PFSK-1 (cell line): Measurements from ENCODE around the gene CAMKV.

ENCODE experiments used
- FOXP2 ChIP-seq: optimal IDR thresholded peaks from 2 replicates; pipeline ENCODE3; 2011; ENCODE audit warnings: borderline replicate concordance, control low read depth, inconsistent platforms; ENCODE audit not compliant: insufficient read depth; ENCODE audit errors: extremely low read length, extremely low read depth
- POLR2AphosphoS5 ChIP-seq: IDR thresholded peaks from 2 replicates; pipeline ENCODE4 v1.6.1; 2012; ENCODE audit warnings: low read depth, mild to moderate bottlenecking, control low read depth, low read length, moderate library complexity
- SIN3A ChIP-seq: IDR thresholded peaks from 2 replicates; pipeline ENCODE4 v1.6.1; 2012; ENCODE audit warnings: mild to moderate bottlenecking, low read length, moderate library complexity, borderline replicate concordance; ENCODE audit not compliant: insufficient read depth
- TAF1 ChIP-seq: IDR thresholded peaks from 2 replicates; pipeline ENCODE4 v1.6.1; 2012; ENCODE audit warnings: low read length, control low read depth, borderline replicate concordance; ENCODE audit not compliant: insufficient read depth
- TF ChIP-seq, protein P1 (sequence below), 2 experiments: IDR thresholded peaks; 2 replicates each; pipeline versions ENCODE4 v1.6.1 to v1.8.0; 2011 to 2012; ENCODE audit warnings: low read depth in 2 of 2, low read length in 2 of 2, control low read depth in 1 of 2, inconsistent platforms in 1 of 2, mild to moderate bottlenecking in 1 of 2, moderate library complexity in 1 of 2; ENCODE audit not compliant: insufficient read depth in 1 of 2

Gene CAMKV

DNA sequence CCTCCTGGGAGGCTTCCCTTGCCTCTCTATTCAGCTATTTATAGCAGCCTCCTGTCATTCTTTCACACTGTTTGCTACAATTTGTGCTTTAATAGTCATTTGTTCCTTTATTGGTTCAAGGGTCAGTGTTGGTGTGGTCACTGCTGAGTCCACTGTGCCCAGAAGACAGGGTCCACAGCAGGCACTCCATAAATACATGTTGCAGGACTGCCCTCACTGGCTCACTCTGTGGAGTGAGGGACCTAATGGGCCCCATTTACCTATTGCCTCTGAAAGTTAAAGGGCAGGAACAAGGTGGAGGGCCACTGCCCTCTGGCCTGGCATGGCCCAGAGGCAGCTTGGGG, 17.2 kb upstream of the CAMKV start:
- no peak for TF ChIP-seq FOXP2
- TF ChIP-seq TAF1 = no peak
- TF ChIP-seq SIN3A = no peak
- TF ChIP-seq, protein P1, sequence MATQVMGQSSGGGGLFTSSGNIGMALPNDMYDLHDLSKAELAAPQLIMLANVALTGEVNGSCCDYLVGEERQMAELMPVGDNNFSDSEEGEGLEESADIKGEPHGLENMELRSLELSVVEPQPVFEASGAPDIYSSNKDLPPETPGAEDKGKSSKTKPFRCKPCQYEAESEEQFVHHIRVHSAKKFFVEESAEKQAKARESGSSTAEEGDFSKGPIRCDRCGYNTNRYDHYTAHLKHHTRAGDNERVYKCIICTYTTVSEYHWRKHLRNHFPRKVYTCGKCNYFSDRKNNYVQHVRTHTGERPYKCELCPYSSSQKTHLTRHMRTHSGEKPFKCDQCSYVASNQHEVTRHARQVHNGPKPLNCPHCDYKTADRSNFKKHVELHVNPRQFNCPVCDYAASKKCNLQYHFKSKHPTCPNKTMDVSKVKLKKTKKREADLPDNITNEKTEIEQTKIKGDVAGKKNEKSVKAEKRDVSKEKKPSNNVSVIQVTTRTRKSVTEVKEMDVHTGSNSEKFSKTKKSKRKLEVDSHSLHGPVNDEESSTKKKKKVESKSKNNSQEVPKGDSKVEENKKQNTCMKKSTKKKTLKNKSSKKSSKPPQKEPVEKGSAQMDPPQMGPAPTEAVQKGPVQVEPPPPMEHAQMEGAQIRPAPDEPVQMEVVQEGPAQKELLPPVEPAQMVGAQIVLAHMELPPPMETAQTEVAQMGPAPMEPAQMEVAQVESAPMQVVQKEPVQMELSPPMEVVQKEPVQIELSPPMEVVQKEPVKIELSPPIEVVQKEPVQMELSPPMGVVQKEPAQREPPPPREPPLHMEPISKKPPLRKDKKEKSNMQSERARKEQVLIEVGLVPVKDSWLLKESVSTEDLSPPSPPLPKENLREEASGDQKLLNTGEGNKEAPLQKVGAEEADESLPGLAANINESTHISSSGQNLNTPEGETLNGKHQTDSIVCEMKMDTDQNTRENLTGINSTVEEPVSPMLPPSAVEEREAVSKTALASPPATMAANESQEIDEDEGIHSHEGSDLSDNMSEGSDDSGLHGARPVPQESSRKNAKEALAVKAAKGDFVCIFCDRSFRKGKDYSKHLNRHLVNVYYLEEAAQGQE (IDR thresholded peaks at IDR 0.05; ENCODE audit: insufficient read depth in 1 of 2, low read depth in 2 of 2, low read length in 2 of 2) = no peak
- no peak for TF ChIP-seq POLR2AphosphoS5

DNA sequence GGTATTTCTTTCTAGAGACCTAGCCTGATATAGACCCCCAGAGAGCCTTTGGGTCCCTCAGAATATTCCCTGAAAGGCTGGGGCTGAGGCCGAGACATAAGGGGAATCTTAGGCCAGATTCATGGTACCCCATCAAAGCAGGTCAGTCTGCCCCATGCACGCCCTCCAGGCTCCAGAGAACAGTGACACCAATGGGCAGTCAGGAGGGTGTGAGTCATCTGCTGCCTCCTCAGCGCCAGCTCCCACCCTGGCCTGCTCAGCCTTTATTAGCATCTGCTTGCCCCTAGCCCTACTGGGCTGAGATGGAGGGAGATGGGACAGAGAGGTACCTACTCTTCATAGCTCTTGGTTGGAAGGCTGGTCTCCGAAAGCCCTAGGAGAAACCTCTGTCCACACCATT, 14.3 kb upstream of the CAMKV start:
- TF ChIP-seq TAF1 = no peak
- TF ChIP-seq SIN3A = no peak
- no peak for TF ChIP-seq FOXP2
- TF ChIP-seq, protein P1 (IDR thresholded peaks at IDR 0.05; ENCODE audit: insufficient read depth in 1 of 2, low read depth in 2 of 2, low read length in 2 of 2) = no peak
- TF ChIP-seq POLR2AphosphoS5 = no peak

DNA sequence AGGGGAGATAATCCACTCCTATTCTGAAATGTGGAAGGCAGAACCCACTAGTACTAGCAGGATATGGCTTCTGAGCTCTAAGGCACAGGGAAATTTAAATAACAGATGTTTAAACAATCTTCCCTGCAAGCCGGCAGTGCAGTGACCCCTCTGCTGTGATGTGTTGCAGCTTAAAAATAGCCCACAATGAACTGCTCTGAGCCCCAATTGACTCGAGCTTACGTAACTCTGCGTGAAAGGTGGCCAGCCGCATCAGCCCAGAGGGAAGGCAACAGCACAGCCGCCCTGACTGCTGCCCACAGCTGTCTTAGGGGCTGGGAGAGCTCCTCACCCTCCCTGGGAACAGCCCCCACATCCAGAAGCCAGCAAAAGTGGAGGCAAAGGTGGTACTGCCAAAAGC, 12.5 kb upstream of the CAMKV start:
- TF ChIP-seq FOXP2 = no peak

DNA sequence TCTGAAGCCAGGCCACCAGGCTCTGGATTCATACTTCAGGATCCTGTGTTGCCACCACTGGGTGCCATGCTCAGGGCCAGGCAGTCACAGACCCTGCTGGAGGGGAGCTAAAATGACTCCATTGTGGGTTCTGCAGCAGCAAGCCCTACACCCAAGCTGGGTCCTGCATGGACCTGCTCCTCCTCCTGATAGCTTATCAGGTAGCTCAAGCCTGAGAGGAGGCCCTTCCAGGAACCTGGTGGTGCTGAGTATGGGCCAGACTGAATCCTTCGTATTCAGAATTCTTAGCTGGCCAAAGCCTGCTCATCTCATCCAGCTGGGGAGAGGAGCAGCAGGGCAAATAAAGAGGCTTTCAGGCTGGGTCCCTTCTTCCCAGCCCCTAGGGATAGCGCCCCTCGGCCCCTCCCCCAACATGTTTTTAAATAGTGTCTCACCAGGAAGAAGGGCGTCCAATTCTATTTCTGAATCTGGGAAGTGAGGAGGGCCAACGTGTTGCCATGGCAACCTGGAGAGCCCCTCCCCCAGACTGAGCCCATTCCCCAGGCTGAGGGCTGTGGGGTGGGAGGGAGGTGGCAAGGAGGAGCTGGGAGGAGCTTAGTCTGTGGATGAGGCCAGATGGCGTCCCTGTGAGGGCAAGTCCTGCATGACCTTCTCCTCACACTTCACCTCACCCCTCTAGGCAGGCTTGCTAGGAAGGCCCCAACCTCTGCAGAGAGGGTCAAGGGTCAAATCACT, 11.0 kb upstream of the CAMKV start:
- TF ChIP-seq POLR2AphosphoS5 (no peak), FOXP2 (no peak), SIN3A (no peak), TAF1 (no peak)
- TF ChIP-seq, protein P1 (IDR thresholded peaks at IDR 0.05; ENCODE audit: insufficient read depth in 1 of 2, low read depth in 2 of 2, low read length in 2 of 2) = no peak

DNA sequence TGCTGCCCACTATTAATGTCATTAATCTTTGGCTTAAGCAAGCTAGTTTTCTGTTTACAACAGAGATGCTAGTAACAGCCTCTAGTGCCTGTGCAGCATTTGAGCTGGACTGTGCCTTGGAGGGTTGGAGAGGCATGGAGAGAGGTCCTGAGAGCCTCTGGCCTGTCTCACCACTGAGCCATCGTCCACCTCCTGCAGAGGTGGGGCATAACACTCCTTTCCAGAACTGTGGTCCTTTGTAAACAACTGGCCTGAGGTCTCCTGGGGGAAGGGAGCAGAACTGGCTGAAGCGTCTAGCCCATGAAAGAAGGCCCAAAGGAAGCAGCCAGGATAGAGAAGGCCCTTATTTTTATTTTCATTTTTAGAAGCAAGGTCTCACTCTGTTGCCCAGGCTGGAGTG, 10.0 kb upstream of the CAMKV start:
- TF ChIP-seq SIN3A = no peak
- TF ChIP-seq, protein P1 (IDR thresholded peaks at IDR 0.05; ENCODE audit: insufficient read depth in 1 of 2, low read depth in 2 of 2, low read length in 2 of 2) = no peak
- TF ChIP-seq POLR2AphosphoS5 = no peak
- TF ChIP-seq TAF1 = no peak
- TF ChIP-seq FOXP2 = no peak
